GM21576 (cell line): ENCODE data around the gene EGR2.

ENCODE experiments used
- ATAC-seq: cut with Tn5 transposase; IDR thresholded peaks from one replicate; pipeline ENCODE4 v1.9.1; 2021; ENCODE audit warnings: mild to moderate bottlenecking, moderate library complexity; ENCODE audit not compliant: unreplicated experiment

Gene EGR2

DNA sequence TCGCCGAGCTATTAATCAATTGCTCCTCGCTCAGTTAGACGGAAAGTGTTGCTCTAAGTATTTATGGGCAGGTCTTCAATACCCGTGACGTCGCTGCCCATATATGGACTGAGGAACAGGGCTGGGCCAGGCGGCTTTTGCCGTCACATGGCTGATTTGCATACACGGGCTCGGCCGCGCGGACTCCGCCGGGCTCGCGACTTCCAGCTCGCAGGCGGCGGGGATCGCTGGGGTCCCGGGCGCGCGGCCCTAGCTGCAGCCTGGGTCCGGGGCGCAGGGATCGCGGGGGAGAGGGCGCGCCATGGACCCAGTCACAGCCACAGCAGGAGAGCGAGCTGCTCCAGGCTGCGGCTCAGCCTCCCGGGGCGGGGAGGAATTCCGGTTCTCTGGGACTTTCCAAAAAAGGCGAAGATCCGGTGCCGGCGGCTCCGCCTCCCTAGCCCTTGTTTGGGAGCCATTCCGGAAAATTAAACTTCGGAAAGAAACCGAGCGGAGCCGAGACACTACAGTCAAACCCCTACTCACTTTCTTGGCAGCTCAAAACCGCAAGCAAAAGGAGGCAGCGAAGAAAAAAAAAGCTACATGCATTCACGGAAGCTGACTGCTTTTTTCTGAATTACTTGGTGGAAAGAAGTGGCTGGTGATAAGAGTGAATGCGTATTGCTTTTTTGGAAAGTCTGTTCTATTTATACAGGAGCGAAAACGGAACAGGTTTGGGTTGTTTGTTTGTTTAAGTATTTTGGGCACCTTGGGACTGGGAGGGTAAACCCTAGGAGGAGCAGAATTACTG is at the start of gene EGR2:
TSS of gene EGR2 (minus strand) at position 36 of the 790 bp plus-strand sequence. CDS start 337 bp downstream, outside the sequence.
- ATAC-seq: peak; percentile 77

DNA sequence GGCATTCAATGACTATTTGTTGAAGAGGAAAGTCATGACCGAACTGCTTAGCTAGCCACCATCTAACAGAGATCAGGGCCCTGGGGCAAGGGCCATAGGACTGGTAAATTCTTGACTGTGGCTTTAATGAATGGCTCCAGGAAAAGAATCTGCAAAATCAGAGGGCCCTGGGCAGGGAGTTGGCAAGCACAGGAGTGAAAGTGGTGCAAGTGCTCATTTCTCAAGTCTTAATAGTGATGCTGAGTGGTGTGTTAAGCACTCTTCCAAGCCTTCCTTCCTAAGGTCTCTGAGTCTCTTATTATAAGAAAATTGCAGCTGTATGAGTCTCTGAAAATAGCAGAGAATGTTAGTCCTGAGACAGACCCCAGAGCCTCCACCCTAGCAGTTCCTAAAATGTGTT is 46.3 kb upstream of the EGR2 start:
- no peak for ATAC-seq

DNA sequence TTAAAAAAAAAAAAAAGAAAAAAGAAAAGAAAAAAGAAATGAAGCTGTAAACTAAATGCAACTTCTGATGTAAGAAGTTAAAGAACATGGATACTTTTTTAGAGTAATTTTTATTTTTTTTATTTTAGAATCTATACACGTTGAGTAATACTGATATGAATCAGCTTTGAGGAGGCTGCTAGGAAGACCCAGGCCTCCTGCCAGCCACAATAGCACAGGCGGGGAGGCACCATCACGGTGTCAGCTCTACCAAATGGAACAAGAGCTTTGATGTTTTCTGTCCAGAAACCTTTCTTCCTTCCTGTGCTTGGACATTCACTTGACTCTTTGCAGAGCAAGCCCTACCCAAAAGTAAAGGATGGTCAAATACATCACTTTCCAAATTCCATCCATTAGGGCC is 45.3 kb upstream of the EGR2 start:
- ATAC-seq: no peak

DNA sequence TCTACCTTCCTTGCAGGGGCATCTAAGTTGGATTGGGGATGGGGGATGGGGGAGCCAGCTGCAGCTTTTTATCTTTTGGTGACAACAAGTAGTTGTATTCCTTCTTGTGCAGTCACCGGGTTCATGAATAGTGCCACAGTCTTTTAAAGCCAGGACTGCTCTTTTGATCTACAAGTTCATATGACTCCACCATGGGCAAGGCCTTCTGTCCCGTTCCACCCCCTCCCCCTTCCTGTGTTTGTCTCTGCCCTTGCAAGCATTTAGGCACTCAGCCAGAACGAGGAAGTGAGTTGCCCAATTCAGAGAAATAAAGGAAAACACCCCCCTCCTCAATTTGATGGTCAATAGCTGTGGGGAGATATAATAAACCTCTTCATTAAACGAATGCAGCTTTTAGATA is 44.8 kb upstream of the EGR2 start:
- ATAC-seq: no peak

DNA sequence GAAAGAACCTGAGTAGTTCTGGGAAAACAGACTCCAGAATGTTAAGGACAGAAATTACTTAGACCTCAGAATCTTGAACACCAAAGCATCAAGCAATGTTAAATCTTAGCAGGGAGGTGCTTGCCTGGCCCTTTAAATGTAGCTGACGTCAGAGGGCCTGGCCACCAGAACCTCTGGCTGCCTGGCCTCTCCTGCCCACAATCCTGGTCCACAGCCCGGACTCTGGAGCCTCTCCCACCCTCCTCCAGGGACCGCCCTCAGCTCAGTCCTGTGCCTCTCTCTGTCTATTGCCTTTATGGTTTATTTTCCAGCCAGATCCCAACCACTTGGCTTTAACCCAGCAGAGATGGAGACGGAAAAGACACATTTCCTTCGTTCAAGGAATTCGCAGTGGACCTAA is 42.2 kb upstream of the EGR2 start:
- ATAC-seq: no peak

DNA sequence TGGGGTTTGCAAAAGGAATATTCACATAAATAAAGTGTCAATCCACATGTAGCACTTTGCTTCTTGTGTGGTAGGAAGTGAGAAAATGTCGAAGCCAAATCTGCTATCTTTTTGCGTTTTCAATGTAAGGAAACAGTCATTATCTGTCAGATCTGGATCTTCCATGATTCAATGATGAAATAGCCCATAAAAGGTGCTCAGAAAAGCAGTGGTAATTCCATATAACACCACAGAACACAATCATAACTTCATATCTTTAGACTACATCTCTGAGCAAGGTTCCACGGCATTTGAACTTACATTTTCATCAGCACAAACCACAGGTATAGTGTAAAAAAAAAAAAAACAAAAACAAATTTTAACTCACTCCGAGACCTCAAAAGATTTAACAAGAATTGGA is 39.9 kb upstream of the EGR2 start:
- no peak for ATAC-seq

DNA sequence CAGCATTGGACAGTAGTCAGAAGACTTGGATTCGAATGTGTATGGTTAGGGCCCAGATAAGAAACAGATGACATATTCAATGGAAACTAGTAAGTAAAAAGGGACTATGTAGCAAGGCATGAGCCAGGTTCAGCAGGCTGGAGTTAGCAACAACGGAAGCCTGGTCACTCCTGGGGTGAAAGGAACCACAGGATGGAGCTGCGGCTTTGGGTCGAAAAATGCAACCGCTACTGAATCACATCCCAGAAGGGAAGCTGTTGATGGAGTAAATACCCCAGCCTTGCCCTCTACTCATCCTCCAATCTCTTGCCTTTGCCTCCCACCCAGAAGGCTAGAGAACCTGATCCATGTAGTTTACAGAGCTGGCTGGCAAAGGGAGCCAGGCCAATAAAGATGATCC is 37.5 kb upstream of the EGR2 start:
- ATAC-seq: no peak

DNA sequence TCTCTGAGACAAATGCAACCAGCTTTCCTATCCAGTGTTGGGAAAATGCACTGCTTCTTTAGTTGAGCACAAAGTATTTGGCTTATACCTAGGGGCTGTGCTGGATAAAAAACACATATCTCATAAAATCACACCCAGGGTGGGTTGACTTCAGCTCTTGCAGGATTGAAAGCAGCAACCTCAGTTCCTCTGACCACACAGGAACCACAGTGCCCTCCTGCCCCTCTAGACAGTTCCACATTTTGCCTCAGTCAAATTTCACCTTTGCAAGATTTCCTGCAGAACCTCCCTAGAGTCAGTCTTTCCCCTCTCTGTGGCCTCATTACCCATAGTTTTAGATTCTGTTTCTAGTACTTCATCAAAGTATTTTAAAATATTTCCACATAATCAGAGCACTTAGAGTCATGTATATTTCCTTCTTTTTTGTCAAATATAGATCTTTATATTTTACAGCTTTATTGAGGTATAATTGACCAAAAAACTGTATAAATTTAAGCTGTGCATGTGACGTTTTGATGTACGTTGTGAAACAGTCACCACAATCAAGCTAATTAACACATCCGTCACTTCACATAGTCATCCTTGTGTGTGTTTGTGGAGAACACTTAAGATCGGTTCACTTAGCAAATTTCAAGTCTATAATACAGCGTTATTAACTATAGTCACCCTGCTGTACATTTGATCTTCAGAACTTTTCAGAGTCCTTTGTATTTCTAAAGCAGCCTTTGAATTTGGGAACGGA is 37.0 kb upstream of the EGR2 start:
- ATAC-seq: peak; percentile 77

DNA sequence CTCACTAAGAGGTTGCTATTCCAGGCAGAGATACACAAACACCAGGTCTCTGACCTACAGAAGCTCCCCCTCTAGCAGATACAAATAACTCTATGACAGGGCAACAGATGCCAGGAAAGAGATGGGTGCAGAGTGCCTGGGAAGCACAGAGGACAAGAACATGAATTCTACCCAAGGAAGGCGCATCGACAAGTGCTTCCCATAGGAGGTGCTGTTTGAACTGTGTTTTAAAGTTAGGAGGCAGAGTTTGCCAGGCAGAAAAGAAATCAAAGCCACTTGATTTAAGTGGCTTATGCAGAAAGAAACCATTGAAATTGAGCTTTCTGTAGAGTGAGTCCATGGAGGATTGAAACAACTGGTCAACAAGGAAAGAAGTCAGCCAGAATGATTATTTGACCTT is 35.3 kb upstream of the EGR2 start:
- no peak for ATAC-seq

DNA sequence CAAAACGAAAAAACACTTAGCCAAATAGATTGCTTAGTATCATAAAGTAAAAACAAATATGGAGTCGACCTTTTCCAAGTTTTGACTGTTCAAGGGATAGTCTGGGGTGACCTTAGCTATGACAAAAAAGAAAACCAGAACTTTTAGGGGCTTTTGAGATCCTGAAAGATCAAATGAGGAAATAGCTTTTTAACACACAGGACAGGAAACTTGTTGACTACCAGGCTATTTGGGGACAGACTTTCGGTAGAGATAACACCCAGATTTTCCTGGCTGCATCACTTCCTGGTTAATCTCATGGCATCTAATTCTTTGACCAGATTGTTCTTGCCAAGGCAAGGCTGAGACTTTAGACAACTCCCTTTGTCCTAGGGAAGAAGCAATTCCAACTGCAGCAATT is 34.5 kb upstream of the EGR2 start:
- no peak for ATAC-seq

DNA sequence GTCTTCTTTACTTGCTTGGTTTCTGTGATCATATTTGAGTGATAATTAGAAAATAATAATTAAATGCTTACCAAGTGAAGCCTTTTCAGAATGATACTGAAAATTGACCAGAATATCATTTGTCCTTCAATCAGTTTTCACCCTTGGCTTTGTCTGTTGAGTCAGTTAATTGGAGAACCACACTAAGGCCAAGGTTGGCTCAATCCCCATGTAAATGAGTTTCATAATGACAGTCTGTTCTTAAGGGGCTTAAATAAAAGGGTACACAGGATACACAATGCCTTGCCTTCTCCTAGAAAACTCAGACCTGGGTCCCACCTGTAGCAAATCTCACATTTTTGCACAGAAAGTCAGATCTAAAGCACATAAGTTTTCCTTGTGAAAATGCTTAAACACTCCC is 31.3 kb upstream of the EGR2 start:
- ATAC-seq: no peak

DNA sequence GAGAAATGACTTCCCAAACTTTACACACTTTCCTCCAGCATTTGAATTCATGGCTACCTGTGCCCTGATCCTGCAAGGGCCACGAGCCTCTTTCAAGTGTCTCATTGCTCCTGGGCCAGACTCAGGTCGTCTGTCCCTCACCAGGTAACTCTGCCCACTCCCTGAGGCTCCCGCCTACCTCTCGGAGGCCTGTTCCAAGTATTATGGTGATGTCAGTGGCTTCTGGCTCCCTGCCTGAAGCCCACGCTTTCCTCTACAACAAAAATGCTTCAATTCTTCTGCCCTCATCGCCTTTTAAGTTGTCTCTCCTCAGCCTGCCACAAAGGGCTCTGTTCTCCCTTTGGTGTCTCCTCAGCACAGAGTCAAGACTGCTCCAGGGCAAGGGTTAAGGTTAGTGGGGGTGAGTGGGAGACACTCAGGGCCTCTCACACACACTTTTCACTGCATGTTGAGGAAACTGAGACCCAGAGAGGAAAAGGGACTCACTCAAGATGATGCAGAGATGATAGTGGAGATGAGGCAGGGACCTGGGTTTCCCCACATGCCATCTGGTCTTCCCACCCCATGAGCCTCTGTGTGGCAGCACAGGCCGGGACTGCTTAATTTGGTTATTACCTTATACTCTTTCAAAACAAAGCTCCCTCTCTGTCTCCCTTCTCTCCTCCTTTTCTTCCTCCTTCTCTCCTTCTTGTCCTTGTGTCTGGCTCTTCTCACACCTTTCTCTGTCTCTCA is 28.3 kb upstream of the EGR2 start:
- no peak for ATAC-seq

DNA sequence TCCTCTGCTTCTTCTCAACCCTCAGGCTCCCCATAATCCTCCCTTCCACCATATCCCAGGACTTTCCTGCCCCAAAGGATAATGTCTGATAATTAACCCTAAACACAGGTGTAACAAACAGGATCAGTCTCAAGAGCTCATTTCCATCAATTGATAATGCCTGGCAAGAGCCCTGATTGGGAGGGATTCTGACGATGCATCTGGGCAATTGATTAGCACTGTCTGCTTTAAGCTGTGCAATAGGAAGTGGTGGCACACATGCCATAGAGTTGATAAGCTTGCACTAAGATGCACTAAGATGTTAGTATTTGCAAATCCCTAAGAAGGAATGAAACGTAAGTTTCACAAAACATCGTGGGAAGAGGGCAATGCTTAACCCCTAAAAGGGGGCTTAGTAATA is 27.4 kb upstream of the EGR2 start:
- no peak for ATAC-seq

DNA sequence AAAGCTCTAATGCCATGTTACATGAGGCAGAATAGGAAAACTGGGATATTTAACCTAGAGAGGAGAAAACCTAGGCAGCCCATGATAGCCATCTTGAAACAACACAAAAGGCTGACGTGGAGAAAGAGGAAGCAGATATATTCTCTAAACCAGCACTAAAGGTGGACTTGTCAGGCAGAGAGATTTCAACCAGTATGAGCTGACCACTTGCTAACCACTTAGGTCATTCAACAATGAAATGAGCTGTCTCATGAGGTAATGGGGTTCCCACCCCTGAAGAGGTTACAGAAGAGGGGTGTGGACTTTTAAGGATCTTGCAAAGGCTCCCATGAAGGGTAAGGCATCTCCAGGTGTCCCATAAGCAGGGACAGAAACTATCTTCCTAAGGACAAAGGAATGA is 26.8 kb upstream of the EGR2 start:
- ATAC-seq: no peak

DNA sequence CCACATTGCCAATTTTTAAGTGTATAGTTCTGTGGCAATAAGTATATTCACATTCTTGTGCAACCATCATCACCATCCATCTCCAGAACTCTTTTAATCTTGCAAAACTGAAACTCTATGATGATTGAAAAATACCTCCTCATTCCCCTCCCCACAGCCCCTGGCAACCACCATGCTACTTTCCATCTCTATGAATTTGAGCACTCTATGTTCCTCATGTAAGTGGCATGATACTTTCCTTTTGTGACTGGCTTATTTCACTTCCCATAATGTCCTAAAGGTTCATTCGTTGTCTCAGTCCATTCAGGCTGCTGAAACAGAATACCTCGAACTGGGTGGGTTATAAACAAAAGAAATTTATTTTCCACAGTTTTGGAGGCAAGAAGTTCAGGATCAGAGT is 23.4 kb upstream of the EGR2 start:
- no peak for ATAC-seq

DNA sequence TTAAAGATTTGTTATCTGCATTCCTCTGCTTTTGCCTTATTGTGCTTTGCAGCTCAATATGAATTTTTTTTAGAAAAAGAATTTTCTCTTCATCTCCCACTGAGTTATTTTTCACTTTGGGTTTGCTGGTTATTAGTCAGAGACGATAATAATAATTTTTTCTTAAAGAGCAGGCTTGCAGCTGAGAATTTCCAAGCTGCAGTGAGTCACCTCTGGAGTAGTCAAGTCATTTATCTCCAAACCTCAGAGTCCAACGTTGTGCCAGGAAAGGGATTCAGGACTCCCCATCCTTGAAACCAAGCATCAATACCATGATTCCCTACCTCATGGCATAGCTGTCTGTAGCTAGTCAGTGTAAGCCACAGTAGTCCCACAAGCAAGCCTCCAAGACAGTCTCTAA is 15.2 kb upstream of the EGR2 start:
- ATAC-seq: no peak

DNA sequence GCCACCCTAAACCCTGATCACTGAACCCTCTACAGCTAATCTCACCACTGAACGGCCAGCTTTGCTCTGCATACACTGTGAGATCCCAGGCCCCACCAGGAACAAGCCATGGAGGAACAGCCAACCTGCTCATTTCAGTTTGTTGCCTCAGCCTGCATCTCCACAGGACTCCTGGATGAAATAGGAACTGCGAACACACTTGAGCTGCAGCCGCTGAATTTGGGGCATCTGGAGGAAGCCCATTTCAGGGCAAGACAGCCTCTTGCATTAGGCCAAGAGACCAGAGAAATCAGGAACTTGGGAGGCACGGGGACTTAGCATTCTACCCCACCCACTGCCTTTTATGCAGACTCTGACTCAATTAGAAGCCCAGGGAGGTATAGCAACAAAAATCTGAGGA is 14.5 kb upstream of the EGR2 start:
- no peak for ATAC-seq

DNA sequence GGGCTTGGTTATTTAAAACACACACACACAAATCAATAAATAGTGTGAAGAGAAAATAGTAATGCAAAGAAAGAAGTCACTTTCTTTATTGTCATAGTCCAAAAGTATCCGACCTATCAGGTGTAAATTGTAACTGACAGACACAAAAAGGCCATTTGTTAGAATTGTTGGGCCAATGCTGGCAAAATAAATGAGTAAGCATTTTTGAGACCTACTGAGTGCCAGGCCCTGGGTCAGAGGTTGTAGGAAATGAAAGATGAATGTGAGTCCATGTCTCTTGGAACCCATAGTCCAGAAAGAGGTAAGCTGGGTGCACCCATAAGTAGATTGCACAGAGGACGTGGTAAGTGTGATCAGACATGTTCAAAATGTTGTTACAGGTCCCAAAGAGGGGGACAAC is 13.5 kb upstream of the EGR2 start:
- no peak for ATAC-seq

DNA sequence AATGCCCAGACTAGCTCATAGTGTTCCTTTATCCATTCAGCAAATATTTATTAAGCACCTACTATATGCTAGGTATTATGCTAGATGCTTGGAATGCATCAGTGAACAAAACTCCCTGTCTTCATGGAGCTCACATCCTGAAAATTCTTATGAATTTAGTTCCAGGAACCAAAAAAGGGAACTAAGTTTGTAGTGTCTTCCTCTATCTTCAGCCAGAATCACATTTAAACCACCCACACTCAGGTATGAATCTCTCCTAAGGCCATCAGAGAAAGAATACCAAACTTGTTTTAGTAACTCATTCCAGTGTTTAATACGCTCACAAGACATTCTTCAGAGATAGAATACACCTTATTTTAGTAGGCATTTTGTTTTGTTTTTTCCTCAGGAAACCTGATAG is 10.1 kb upstream of the EGR2 start:
- no peak for ATAC-seq

DNA sequence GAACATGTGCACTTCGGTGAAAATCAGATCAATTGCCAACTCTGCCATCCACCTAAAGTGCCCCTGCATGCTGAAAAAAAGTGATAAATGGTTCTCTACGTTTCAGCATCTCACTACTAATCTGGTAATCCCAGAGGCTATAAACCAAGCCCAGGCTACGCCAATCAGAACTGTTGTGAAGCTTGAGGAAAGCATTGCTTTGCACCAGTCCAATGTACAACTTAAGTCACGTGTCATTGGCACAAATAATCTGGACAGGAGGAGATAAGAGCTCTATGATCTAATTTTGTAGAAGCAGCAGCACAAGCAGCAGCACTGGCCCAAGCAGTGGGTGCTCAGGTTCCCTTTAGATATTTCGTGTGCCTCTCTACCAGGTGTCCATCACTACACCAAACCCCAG is 4.4 kb upstream of the EGR2 start:
- no peak for ATAC-seq

DNA sequence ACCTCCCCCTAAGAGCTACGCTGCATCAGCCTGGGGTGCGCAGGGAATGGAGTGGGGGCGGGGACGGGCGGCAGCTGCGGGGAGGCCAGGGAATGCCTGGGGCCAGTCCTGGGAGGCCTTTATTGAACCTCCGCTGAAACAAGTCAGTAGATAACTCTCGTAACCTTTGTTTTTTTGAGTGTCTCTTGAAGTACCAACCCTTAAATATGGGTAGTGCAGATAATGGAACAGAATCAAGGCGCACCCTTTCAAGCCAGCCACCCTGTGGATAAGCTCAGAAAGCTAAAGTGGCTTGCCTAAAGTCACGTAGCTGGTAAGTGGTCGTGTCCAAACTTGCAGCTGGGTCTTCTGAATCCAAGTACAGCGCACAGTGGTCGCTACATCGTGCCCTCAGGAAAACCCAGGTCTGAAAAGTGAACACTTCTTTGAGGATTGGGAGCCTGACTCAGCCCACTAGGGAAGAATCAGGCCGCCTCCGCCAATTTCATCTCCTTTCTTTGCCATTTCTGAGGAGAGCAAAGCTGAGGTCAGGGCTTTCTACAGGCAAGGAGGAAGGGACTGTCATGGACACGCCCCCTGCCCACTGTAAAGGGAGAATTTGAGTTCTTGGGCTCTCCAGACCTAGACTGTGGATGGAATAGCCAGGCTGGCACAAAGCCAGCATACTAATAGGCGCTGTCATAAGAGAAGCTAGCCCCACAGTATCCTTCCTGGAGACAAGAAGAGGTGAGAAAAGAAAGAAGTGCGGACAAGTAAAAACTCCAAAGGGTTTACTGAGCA is 3.2 kb upstream of the EGR2 start:
- ATAC-seq: no peak
